ENCODE data around the gene NUDT21. TPM values are rescaled to one million over a fixed set of nuclear protein-coding genes. Genes with fewer than 3 reads are reported as not detected.
A peak's percentile ranks its signal among the peaks of the same experiment; 100 is the strongest.

Gene NUDT21
- total and polyA plus RNA-seq, 10 of the 15 experiments (the other 5 are each of a cell fraction or from before 2014, with no cell fraction given), result 70.1 to 229 (median 127) TPM

DNA sequence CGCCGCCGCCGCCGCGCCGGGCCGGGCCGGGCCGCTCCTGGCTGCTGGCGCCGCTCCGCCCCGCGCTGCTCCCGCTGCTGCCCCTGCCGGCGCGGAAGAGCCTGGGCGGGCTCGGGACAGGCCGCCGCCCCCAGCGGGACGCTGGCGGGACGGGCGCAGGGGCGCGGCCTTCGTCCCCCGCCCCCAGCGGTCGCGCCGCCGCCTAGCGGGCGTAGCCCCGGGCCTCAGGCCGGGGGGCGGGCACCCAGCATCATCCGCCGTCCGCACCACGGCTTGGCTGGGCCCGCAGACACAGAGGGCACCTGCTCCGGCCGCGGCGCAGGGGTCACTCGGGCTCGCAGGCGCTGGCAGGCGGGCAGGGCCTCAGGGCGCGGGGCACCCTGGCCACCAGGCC lies 25.7 kb downstream of the NUDT21 start, which contains the start of gene AMFR (continued):
- TF ChIP-seq FOXM1 (IDR thresholded peaks at IDR 0.05; ENCODE audit: low read depth, low read length) (no peak), EED (IDR thresholded peaks at IDR 0.05; ENCODE audit: low read depth) (no peak), RB1 (IDR thresholded peaks at IDR 0.05; ENCODE audit: borderline replicate concordance) (peak; percentile 48; the same call in 1 of the 2 replicates), SUZ12 (IDR thresholded peaks at IDR 0.05; ENCODE audit: unreplicated experiment) (no peak), PML (IDR thresholded peaks at IDR 0.05; ENCODE audit: low read length) (no peak), ATF3 (IDR thresholded peaks at IDR 0.05; ENCODE audit: borderline replicate concordance, extremely low read depth, low read depth, low read length) (no peak), SREBF1 (IDR thresholded peaks at IDR 0.05; ENCODE audit: low read length) (no peak), SP1 (IDR thresholded peaks at IDR 0.05; ENCODE audit: low read depth, low read length) (no peak), KAT2A (conservative IDR thresholded peaks at IDR 0.05; ENCODE audit: control insufficient read depth, low read depth, low read length) (no peak), USF1 (IDR thresholded peaks at IDR 0.05; ENCODE audit: borderline replicate concordance, extremely low read length, insufficient read depth, low read depth, low read length) (no peak), HDAC6 (IDR thresholded peaks at IDR 0.05; ENCODE audit: unreplicated experiment) (no peak), ZBTB40 (IDR thresholded peaks at IDR 0.05; ENCODE audit: borderline replicate concordance) (no peak), IRF3 (IDR thresholded peaks at IDR 0.05) (no peak), SMAD5 (IDR thresholded peaks at IDR 0.05; ENCODE audit: low read depth) (no peak), EZH2 (IDR thresholded peaks at IDR 0.05; ENCODE audit: borderline replicate concordance, control insufficient read depth, low read depth, low read length) (no peak), CHD4 (IDR thresholded peaks at IDR 0.05) (no peak), GABPA (IDR thresholded peaks at IDR 0.05; ENCODE audit: low read depth) (no peak), TCF7 (IDR thresholded peaks at IDR 0.05; ENCODE audit: borderline replicate concordance) (no peak)
- TF ChIP-seq, protein P1, sequence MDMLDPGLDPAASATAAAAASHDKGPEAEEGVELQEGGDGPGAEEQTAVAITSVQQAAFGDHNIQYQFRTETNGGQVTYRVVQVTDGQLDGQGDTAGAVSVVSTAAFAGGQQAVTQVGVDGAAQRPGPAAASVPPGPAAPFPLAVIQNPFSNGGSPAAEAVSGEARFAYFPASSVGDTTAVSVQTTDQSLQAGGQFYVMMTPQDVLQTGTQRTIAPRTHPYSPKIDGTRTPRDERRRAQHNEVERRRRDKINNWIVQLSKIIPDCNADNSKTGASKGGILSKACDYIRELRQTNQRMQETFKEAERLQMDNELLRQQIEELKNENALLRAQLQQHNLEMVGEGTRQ (IDR thresholded peaks at IDR 0.05; ENCODE audit: borderline replicate concordance, low read depth, low read length), result no peak
- TF ChIP-seq, protein P2, sequence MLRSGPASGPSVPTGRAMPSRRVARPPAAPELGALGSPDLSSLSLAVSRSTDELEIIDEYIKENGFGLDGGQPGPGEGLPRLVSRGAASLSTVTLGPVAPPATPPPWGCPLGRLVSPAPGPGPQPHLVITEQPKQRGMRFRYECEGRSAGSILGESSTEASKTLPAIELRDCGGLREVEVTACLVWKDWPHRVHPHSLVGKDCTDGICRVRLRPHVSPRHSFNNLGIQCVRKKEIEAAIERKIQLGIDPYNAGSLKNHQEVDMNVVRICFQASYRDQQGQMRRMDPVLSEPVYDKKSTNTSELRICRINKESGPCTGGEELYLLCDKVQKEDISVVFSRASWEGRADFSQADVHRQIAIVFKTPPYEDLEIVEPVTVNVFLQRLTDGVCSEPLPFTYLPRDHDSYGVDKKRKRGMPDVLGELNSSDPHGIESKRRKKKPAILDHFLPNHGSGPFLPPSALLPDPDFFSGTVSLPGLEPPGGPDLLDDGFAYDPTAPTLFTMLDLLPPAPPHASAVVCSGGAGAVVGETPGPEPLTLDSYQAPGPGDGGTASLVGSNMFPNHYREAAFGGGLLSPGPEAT (IDR thresholded peaks at IDR 0.05; ENCODE audit: low read depth), result no peak
- TF ChIP-seq, protein P3, sequence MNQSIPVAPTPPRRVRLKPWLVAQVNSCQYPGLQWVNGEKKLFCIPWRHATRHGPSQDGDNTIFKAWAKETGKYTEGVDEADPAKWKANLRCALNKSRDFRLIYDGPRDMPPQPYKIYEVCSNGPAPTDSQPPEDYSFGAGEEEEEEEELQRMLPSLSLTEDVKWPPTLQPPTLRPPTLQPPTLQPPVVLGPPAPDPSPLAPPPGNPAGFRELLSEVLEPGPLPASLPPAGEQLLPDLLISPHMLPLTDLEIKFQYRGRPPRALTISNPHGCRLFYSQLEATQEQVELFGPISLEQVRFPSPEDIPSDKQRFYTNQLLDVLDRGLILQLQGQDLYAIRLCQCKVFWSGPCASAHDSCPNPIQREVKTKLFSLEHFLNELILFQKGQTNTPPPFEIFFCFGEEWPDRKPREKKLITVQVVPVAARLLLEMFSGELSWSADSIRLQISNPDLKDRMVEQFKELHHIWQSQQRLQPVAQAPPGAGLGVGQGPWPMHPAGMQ (IDR thresholded peaks at IDR 0.05; ENCODE audit: borderline replicate concordance), result no peak

Data from GM12878 (cell line).